Hindlimb muscle (tissue), 1 donor: ENCODE data around the gene MVK. TPM values are rescaled to one million over a fixed set of nuclear protein-coding genes. Genes with fewer than 3 reads are reported as not detected.

Source experiments
- DNase-seq: peaks from one replicate; pipeline ENCODE4 v3.0.0-alpha.2; 2013
- polyA plus RNA-seq: library from polyadenylated mRNA; unstranded; fragments of 120-200 nt; gene quantifications from one replicate; pipeline ENCODE4 v1.2.1, GENCODE V29; 2013; ENCODE audit not compliant: insufficient read length

MVK gene
- polyA plus RNA-seq, 1 donor, result 18.3 TPM

DNA sequence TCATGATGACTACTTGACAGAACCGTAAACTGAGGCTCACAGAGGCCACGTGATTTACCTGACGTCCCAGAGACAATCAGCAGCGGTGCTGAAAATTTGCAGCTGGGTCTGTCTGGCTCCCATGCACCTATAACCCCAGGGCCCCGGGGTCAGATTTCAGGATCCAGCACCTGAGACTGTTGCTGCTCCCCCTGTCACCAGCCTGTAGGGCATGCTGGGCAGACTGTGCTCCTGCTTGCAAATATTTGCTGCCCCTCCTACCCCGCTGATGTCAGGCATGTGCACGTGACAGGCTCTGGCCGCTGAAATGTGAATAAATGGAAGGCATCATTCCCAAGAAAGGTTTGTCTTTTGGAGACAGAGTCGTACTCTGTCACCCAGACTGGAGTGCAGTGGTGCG, 6.3 kb upstream of the MVK start:
- no peak for DNase-seq

DNA sequence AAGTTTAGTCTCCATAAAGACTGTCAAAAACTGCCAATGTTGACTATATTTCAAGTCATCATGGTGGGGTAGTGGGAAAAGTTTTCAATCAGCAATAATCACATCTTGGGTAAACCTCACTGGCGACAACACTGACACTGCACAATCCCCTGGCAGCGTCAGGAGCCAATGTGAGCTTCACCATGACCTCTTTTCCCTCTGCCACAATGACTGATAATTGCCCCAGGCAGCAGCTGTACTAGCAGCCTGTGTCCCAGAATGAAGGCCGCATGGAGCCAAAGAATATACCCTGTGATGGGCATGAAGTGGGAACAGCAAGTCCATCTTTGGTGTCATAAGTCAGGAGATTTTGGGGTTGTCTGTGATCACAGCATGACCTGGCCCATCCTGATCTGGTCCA, 5.6 kb upstream of the MVK start:
- no peak for DNase-seq

DNA sequence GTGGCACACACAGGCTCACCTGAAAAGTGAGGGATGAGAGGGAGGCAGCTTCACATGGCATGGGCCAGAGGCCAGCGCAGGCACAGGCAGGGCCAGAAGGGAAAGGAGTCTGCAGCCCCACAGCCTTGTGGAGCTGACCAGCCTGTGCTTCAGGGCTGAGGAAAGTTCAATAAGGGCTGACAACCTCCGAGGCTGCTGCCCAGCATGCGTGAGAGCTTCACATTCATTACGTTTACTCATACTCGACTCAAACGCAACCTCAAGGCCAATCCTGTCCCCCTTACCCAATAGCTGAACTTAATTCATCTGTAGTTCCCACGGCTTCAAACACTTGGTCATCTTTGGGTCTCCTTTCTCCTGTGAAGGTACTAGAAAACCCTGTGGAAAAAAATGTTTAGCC, 5.1 kb upstream of the MVK start:
- DNase-seq, result no peak

DNA sequence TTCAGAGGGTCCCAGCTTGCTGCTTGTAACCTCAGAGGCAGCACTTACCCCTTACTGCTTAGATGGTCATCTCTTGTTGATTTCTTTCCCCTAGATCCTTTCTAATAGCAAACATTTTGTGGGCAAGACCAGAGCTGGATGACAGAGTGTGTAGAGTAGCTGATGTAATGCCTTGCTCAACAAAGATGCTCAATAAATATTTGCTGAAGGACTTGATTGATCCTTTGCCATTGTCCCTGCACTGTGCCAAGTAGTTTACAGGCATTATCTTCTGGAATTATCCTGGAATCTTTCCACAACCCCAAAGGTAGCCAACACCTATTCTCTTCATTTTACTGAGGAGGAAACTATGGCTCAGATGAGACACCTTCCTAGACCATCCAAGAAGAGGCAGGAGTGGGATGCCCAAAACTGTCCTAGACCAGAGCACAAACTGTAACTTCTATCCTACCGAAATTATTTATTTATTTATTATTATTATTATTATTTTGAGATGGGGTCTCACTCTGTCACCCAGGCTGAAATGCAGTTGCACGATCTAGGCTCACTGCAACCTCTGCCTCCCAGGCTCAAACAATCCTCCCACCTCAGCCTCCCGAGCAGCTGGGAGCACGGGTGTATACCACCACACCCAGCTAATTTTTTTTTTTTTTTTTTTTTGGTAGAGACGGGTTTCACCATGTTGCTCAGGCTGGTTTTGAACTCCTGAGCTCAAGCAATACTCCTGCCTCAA, 1.7 kb upstream of the MVK start:
- DNase-seq, result no peak

DNA sequence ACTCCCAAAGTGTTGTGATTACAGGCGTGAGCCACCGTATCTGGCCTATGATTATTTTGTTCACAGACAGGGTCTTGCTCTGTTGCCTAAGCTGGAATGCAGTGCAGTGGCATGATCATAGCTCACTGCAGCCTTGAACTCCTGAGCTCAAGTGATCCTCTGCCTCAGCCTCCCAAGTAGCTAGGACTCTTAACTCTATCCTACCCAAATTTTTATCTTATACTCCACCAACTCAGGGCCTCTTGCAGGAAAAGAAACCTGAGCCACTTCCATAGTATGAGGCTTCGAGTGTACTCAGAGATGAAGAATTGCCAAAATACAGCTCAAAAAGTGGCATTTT, 1.1 kb upstream of the MVK start:
- no peak for DNase-seq

DNA sequence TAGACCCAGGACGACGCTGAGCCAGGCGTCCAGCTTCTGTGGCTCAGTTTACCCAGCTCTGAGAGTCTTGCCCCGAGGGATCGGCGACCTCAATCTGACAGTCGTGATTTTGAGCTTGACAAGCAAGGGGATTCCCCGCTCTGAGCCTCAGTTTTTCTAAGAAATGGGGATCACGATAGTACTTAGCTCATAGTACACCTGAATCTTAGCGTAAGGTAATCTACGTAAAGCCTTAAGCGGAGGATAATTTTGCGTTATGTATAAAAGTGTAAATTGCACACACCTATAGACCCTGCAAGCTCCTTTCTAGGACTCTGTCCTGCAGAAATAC, 285 bp downstream of the MVK start:
- DNase-seq, result no peak

DNA sequence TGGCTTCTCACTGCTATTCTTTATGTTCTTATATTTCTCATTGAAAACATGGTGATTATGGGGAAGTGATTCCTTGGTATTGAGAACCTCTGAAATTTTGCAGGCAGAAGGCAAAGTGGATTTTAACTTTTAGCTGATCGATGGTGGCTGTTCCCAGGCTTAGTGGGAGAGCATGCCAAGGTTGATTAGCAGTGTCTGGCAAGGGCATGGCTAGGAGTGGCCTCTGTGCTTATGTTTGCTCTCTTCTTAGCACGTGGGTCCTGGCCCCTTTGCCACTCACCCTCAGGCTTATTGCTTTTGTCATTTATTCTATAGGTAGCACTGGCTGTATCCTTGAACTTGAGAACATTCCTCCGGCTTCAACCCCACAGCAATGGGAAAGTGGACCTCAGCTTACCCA, 2.1 kb downstream of the MVK start:
- DNase-seq, result no peak

DNA sequence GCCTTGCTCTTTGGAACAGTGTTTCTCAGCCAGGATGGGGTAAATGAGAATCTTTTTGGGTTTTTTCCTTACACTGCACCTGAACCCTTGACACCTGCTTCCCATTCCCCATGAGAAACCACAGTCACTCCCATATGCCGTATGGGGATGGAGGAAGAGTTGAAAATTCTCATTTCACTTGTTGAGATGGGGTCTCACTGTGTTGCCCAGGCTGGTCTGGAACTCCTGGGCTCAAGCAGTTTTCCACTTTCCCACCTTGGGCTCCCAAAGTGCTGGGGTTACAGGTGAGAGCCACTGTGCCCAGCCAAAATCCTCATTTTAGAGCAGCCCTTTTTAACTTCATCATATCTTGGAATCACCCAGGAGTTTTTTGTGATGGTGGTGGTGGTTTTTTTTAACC, 3.7 kb downstream of the MVK start:
- no peak for DNase-seq

DNA sequence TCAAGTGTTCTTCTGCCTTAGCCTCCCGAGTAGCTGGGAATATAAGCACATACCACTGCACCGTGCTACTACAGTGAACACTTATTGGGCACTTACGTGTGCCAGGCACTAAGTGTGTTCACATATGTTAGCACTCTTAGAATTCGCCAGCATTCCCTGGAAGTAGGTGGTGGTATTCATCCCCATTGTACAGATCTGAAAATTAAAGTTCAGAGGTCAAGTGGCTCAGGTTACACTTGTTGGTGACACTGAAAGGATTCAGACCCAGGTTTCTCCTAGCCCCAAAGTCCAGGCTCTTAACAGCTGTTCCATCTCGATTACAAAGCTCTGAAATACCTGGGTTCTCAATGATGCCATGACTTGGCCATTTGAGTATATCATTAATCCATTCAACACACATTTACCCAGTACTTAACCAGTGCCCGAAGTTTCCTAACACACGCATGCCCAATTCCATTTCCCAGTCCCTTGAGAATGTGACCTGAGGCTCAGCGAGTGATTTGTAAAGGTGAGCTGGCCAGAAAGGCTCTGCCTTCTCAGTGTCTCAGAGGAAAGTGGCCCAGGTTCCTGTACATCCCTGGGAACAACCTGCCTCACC, 4.8 kb downstream of the MVK start:
- DNase-seq, result no peak

DNA sequence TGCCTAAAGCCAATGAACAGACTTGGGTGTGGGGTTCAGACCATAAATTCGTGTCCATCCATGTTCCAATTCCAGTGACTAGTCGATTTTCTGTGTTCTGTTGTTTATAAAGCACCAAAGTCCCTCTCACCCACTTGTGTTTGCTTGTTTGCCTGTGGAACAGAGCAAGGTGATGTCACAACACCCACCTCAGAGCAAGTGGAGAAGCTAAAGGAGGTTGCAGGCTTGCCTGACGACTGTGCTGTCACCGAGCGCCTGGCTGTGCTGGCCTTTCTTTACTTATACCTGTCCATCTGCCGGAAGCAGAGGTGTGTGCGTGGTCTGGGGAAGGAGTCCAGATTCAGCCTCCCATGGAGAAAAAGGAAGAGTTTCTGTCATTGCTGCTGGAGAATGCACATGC, 6.0 kb downstream of the MVK start:
- no peak for DNase-seq

DNA sequence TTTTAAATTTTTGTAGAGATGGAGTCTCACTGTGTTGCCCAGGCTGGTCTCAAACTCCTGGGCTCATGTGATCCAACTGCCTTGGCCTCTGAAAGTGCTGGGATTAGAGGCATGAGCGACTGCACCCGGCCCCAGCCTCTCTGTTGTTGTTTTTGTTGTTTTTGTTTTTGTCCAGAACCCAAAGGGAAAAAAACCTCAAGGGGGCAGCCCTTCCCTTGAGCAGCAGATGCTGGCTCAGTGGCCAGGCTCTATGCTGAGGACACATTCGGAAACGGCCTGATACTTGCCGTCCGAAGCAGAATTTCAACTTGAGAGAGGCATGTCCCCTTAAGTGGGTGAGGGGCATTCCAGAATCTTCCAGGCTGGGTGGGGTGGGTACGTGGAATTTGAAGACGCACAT, 6.7 kb downstream of the MVK start:
- DNase-seq, result no peak

DNA sequence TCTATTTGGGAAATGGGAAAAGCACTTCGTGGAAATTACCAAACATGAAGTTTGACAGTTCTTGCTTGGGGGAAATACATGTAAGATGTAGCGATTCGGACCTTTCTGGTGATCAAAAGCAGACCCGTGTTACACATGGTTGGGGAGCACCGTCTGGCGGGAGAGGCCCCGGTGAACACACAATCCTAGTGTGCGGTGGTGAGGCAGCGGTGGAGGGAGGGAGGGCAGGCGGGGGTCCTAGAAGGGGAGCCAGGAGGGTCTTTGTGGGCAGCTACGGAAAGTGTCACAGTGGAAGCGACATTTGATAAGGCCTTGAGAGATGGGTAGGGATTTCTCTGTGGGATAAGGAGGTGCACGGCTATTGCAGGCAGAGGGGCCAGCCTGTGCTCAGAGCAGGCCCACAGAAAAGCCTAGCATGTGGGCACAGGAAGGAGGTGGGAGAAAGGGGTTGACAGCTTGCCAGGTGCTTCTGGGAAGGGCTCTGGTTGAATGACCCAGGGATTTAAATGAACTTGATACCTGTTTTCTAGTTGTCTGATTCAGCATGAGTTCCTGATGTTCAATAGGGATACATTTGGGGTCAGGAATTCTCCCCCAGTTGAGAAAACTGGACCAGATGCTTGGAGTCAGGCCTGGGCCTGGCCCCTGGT, 7.2 kb downstream of the MVK start:
- DNase-seq, result no peak

DNA sequence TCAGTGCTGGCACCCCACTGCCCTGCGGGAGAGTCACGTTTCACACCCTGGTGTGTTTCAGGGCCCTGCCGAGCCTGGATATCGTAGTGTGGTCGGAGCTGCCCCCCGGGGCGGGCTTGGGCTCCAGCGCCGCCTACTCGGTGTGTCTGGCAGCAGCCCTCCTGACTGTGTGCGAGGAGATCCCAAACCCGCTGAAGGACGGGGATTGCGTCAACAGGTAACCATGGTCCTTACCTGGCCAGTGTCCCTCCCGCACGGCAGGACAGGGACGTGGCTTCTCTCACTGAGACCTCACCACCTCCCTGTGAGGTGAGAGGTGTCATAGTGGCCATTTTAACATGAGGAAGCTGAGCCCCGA, 7.7 kb downstream of the MVK start:
- DNase-seq, result no peak

DNA sequence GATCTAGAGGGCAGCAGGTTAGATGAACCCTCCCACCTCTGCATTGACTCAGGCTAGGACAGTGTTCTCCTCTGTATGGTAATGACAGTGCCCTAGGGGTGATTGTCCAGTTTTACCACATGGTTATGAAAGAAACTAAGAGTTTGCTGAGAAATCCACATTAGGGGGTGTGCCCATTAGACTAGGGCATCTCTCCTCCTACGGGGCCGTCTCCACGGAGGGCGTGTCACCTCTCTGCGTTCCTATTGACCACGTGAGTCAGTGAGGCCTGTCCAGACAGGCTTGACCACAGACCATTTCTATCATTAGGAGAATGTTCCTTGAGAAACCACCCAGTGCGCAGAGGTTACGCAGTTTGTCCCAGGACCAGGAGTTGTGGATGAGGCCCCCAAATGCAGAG, 8.3 kb downstream of the MVK start:
- DNase-seq, result no peak

DNA sequence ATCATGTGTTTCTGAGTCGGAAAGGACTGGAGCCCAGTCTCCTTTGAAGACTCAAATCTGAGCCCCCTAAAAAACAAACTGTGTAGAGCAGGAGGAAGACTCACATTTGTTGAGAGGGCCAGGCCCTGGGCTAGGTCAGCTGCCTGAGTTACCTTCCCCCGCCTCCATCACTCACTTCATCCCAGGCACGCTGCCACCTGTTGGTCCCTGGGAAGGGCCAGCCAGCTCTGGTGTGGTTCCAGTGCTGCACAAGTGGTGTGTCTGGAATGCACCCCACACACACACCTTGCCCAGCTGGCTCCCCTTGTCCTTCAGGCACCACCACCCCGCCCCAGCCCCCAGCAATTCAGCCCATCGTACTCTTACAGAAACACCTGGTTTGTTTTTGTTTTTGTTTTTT, 9.0 kb downstream of the MVK start:
- DNase-seq, result no peak

DNA sequence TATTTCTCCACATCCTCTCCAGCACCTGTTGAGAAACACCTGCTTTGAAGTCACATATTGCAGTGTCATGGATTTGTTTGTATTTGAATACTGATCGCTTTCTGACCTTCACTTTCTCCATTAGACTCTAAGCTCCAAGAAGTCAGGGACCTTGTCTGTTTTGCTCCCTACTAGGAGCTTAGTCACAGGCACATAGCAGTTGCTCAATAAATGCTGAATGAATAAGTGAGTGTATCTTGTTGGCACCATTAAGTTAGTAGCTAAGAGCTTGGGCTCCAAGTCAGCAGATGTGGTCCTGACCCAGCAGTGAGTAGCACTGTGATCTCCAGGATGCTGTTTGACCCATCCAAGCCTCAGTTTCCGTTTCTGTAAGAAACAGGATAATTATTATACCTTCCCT, 10.1 kb downstream of the MVK start:
- DNase-seq, result no peak

DNA sequence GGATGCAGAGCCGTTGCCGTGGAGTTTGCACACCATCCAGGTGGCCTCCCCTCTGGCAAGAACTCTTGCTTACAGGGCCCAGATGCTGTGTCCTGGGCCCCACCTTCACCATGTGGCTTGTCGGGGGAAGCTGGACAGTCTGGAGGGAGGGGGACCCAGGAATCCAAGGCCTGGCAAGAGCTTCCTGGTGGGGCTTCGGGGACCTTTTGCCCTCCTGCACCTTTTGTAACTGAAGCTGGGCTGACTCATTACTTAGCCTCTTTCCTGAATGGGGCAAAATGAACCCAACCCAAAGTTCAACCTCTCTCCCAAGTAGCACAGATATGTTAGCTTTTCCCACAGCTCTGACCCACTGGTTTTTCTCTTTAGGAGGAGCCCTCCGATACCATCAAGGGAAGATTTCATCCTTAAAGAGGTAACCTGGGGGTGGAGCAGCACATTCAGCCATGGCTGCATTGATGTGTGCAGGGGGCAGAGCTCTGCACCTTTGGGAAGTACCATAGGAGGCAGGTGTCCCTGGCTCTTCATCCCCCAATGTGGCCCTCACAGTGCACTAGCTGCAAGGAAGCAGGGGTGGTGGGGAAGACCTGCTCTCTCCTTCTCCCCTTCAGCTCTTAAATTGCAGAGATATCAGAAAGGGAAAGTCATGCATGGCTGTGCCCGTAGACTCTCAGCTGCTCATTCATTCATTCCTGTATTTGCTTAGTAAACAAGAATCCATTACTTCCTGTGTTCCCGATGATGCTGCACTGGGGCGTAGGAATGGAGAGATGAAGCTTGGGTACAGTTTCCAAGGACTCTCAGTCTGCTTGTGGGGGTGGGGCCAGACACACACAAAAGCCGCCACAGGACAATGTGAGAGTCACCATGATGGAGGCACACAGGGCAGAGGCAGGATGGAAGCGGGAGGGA, 13.0 kb downstream of the MVK start:
- no peak for DNase-seq

DNA sequence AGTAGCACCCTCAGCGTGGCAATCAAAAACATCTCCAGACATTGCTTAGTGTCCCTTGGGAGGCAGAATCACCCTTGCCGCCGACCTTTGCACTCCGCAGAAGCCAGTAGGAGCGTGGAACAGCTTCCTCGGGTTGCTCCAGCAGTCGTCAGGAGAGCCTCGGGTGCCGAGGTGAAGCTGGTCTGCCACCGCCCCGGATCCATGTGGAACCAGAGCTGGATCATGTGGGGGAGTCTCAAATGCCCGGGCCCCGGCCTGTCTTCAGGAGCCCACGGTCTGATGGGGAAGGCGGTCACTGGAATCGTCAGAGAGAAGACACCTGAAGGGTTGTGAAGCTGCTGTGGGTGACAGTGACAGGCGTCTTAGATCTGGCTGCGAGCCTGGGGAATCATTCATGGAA, 14.3 kb downstream of the MVK start:
- no peak for DNase-seq

DNA sequence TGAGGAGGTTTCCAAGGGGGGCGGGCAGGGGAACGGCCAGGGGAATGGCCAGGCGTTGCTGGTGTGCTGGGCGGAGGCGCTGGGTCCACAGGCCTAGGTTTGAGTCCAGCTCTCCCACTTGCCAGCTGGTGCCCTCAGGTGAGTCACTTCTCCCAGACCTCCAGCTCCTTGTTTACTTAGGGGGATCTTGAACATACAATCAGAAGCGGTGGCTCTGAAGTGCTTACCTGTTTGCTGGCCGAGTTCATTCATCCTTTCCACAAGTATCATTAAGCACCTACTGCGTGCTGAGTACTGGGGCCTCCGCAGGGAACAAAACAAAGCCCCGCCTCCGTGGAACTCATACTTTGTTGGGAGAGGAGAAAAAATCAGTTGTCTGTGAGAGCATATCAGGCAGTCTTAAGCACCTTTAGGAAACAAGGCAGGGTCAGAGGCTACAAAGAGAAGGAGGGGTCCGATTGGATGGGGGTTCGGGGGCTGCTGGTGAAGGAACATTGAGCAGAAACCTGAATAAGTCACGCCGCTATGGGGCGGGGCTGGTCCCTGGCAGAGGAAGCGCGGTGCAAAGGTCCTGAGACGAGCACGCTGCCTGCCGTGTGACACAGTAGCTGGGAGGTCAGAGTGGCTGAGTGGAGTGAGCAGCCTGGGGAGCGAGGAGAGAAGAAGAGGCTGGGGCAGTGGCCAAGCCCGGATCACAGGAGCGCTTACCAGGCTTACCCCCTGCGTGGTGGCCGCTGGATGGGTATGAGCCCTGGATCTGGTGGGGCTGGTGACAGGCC, 15.1 kb downstream of the MVK start:
- DNase-seq, result no peak

DNA sequence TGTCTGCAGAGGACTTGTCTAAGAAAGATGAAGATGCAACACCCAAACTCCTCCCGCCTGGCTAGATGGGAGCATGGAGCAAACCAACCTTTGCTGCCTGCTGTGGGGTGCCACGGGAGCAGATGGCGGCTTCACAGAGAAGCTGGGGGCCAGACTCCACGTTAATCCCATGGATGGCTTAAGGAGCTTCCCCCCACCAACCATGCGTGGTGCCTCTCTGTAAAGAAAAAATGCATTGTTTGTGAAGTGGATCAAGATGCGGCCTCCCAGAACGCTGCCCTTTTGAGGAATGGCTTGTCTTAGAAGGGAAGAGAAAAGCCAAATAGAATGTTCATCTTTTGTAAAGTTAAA, 15.6 kb downstream of the MVK start:
- DNase-seq, result no peak

DNA sequence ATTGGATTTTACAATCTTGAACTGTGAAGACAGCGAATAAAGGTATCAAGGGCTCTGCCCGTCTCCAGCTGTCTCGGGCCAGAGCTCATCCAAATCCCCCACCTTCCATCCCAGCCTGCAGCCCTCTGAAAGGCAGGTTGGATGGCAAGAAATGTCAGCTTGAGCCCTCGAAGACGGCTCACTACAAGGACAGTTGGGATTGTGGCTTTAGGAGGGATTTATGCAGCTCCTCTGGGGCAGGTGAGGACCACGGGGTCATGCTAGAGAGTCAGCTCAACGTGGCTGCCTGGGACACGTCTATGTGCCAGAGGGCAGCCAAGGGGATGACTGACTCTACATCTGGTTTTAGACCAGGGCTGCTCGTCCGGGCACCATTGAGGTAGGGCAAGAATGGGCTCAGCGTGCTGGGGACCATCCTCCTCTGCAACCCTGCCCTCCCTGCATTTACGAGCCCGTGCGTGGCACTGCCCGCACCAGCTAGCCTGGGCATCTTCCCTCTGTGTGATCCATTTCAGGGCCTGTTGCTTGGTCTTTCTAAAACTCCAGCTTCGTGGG, 16.2 kb downstream of the MVK start:
- no peak for DNase-seq

DNA sequence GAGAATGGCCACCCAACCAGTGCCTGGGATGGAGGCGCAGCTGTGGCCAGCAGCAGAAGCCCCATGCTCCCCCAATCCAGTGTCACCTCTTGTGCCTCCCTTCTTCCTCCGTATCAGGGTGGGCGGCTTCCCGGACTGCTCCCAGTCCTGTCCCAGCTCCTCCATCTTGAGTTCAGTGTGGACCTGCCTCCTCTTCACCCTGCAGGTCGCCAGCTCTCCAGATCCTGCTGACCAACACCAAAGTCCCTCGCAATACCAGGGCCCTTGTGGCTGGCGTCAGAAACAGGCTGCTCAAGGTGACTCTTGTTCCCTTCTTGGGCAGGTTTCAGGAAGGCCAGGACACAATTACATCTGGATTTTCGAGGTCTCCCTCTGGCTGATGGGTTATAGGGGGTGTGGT, 17.0 kb downstream of the MVK start:
- no peak for DNase-seq

DNA sequence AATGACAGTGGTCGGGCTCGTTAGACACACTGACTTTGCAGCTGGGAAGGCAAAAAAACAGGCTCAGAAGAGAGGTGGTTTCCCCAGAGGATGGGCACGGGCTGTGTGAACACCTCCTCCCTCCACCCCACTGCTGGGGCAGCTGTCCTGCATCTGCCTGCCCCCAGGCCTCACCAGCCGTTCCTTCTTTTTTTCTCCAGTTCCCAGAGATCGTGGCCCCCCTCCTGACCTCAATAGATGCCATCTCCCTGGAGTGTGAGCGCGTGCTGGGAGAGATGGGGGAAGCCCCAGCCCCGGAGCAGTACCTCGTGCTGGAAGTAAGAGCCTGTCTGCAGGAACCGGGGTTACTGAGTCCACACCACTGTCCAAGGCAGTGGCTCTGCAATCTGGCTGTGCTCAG, 17.4 kb downstream of the MVK start:
- no peak for DNase-seq
